HG03280 (cell line): Measurements from ENCODE around the gene RESF1.
A peak's percentile ranks its signal among the peaks of the same experiment; 100 is the strongest.
"Not testable (repeated sequence)": the region's sequence is repeated elsewhere in the genome, so short reads cannot be mapped to it uniquely, and the experiment has no call there.

Experiments
- ATAC-seq: cut with Tn5 transposase; IDR thresholded peaks from one replicate; pipeline ENCODE4 v1.9.1; 2021; ENCODE audit warnings: mild to moderate bottlenecking, moderate library complexity; ENCODE audit not compliant: unreplicated experiment

RESF1 gene

DNA sequence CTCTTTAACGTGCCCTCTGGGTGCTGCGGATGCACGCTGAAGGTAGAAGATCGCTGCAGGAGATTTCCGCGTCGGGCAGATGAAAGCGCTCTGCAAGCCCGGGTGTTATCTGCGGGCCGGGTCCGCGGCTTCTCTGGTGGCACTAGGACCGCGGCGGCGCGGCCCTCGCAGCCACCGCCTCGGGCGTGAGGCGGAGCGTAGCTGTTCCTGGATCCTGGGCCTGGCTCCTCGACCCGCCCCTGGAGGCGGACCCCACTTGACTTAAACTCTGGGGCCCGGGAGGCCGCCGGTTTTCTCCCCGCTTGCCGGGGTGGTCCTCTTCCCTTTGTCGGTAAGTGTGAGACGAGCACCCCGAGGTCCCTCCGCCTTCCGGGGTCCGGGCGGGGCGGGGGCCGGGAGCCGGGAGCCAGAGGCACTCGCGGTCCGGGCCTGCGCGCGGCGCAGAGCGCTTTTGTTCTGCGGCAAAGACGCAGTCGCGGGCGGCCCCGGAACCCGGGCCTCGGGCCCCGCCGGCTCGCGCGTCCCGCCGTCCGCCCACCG is at the start of gene RESF1:
Gene RESF1 (plus strand): TSS at position 255 of the 540 bp plus-strand sequence. CDS start 21,541 bp downstream, outside the sequence.
- ATAC-seq: peak; percentile 90

GRCh38 chr12:31914927-31915326 is 44.3 kb upstream of the RESF1 start:
- ATAC-seq: no peak

GRCh38 chr12:31915446-31915845 is 43.8 kb upstream of the RESF1 start:
- ATAC-seq: no peak

DNA sequence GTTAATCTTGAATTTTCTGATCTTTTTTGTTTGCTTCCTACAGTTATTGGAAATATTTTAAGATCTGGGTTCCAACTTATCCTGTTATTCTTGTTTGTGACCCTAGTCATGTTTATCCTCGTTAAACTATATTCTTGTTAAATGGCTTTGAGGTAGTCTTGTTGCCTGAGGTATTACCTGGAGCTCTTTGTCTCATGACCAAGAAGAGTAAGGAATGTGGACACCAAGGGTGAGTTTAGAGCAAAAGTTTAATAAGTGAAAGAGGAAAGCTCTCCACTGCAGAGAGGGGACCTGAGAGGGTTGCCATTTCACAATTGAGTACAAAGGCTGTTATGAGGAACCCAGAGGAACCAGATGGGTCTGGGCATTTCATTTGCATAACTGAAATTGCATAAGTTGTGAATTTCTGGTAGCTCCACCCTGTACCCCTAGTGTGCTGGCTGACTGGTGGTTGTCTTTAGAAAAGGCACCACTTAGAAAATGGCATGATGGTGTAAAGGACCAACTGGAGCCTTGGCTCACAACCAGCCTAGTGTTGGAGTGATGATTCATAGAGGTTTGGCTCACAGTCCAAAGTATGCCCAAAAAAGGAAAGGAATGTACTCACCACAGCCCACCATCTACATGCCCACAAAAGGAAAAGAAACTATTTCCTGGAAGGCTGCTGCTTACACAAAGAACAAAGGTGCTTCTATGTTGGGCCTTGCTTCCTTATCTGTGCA is 36.7 kb upstream of the RESF1 start:
- ATAC-seq: no peak

DNA sequence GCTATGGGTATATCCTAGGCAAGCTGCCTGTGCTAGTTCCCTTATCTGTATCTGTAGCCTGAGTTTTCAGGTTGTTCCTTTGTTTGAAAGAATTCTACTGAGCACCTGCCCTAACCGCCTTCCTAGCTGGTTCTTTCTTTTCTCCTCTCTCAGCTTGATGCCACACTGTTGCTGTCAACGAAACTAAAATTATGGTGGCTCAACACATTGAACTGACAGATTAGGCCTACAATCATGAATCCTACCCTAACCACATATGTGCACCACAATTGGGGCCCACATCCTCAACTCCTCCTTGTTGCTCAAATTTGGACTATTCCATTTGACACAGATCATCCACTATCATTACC is 36.2 kb upstream of the RESF1 start:
- ATAC-seq: no peak

DNA sequence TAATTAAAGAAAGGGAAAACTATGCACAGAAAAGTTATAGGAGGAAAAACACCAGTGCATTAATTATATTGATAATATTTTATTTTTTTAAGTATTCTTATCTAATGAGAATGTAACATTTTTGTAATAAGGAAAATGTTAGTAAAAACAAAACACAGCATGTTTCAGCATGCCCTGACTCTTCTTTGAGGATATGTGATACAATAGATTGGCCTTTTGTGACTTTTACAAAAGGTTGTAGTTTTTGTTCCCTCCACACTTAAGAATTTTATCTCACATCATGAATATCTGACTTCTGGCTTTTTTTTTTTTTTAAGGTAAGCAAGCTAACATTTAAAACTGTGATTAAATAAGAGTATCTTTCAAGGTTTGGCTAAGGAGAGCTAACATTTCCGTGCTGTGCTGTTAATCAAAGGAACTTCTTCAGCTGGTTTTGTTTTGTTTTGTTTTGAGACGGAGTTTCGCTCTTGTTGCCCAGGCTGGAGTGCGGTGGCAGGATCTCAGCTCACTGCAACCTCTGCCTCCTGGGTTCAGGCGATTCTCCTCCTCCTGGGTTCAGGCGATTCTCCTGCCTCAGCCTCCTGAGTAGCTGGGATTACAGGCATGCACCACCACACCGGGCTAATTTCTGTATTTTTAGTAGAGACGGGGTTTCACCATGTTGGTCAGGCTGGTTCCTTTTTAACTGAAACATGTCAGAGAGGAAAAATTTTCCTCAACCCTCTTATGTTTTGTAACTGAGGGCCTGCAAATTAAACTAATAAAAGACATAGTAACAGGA is 30.8 kb upstream of the RESF1 start:
- peak; percentile 65 for ATAC-seq

- ATAC-seq: no peak
Measured at GRCh38 chr12:31929027-31929526, 30.1 kb upstream of the RESF1 start.

GRCh38 chr12:31931796-31932715 is 27.2 kb upstream of the RESF1 start:
- ATAC-seq: no peak

DNA sequence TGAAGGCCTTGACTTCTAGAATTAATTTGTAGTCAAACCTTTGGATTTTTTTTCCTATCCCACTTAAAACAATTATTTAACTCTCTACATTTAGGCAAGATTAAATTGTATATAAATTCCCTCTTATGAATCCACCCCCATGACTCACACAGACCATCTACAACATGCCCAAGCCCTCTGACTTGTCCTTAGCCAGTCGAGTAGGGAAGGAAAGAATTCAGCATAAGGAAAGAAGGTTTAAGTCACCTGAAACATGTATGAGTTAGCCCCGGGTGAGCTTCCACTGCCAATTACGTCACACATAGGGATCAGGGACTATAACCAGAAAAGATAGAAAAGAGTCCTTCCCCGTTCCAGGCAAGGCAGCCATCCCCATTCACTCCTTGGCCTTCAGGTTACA is 14.9 kb upstream of the RESF1 start:
- ATAC-seq: no peak

GRCh38 chr12:31947971-31948370 is 11.2 kb upstream of the RESF1 start:
- no peak for ATAC-seq

- not testable (repeated sequence) for ATAC-seq
Measured at GRCh38 chr12:31948697-31949359, 10.4 kb upstream of the RESF1 start.

GRCh38 chr12:31950088-31950487 is 9.1 kb upstream of the RESF1 start:
- no peak for ATAC-seq

DNA sequence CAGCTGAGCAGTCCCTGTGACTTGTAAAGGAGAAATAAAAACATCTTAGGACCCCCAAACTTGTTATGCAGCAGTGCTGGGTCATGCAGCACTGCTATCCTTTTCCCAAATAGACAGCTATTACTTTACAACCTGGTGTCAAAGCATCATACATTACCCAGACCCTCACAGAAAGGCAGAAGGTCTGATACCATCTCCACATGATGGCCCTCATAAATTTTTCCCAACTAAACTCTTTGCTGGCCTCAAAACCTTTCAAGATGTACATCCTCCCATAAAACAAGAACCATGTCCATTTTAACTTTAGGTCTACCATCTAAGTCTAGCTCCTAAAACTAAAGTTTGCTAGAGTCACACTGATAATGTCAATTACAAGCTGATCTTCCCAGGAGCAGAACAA is 8.7 kb upstream of the RESF1 start:
- ATAC-seq: no peak

DNA sequence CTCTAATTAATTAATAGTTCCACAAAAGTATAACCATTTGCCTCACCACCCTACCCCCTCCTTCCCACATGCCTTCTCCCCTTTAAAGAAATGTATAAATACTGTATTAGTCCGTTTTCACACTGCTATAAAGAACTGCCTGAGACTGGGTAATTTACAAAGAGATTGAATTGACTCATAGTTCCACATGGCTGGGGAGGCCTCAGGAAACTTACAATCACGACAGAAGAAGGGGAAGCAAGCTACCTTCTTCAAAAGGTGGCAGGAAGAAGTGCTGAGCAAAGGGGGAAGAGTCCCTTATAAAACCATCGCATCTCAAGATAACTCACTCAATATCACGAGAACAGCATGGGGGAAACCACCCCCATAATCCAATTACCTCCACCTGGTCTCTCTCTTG is 8.2 kb upstream of the RESF1 start:
- no peak for ATAC-seq

- no peak for ATAC-seq
Measured at GRCh38 chr12:31951939-31952338, 7.3 kb upstream of the RESF1 start.

DNA sequence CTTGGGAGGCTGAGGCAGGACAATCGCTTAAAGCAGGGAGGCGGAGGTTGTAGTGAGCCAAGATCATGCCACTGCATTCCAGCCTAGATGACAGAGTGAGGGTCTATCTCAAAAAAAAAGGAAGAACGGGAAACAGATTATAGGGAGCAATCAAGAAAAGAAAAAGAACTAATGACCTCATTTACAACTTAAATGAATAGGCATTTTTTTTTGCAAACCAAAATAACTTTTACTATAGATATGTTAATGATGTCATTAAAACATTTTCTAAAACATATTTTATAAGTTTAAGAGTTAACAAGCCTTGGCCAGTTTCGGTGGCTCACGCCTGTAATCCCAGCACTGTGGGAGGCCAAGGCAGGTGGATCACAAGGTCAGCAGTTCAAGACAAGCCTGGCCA is 6.8 kb upstream of the RESF1 start:
- no peak for ATAC-seq

- ATAC-seq: no peak
Measured at GRCh38 chr12:31954925-31955858, 4.0 kb upstream of the RESF1 start.

DNA sequence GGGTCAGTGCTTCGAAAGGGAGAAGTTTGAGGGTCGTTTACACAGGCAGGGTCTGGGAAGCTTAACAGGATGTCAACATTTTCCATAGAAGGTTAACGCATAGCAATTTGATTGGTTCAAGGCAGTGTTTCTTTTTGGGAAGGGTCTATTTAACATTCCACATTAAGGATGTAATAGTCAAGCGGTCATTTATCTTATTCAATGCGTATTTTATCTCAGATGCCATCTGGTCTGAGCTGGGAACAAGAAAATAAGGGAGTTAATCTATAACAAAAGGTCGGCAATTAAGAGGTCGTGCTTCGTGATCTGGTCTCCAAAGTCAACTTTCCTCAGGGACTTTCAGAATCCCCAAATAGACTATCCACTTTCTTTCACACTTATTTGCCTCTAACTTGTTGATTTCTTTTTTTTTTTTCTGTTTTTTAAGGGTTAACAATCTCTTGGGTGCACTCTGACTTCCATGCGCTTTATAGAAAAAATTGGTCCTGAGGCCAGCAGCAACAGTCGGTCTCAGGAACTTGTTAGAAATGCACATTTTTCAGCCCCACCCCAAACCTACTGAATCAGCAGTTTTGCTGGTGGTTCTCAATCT is 550 bp upstream of the RESF1 start:
- ATAC-seq: no peak
